Subcutaneous adipose tissue (tissue), 4 donors: Measurements from ENCODE around the gene KDELR3. TPM values are rescaled to one million over a fixed set of nuclear protein-coding genes. Genes with fewer than 3 reads are reported as not detected.

Source experiments
- total RNA-seq, 4 donors: library from RNA; depleted of rRNA; stranded (reverse); fragments of >200 nt; gene quantifications; one replicate each; pipeline ENCODE4 v1.1.0, GENCODE V29; 2016
- TF ChIP-seq, protein P1 (sequence below): fragments of 450-650 bp; IDR thresholded peaks from one replicate; pipeline ENCODE4 v1.5.1; 2016; ENCODE audit warnings: low read depth, mild to moderate bottlenecking, control low read depth, antibody characterized with exemption, moderate library complexity

The KDELR3 gene
- total RNA-seq: 10 to 100 TPM; 12.8 to 32.0 (median 20.1) TPM

DNA sequence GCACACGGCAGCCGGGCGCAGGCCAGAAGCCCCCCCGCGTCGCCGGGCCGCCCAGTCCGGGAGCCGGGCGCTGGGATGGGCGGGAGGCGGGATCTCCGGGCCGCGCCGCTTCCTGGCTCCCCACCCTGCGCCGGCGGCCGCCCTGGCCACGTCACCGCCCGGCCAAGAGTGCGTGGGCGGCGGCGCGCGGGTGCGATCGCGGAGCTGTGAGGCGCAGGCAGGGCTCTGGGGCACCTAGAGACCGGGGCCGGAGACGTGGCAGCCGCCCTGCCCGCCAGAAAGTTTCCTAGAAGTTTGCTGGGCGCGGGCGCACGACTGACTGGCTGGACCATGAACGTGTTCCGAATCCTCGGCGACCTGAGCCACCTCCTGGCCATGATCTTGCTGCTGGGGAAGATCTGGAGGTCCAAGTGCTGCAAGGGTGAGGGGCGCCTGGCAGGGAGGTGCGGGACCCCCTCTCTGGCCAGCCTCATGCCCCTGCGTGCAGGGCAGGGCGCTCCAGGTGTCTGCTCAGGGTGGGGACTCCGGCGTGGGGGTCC, at the start of gene KDELR3:
TSS of gene KDELR3 (plus strand) at position 193 of the 539 bp plus-strand sequence. CDS start at position 331, 138 bp downstream.
- TF ChIP-seq, protein P1, sequence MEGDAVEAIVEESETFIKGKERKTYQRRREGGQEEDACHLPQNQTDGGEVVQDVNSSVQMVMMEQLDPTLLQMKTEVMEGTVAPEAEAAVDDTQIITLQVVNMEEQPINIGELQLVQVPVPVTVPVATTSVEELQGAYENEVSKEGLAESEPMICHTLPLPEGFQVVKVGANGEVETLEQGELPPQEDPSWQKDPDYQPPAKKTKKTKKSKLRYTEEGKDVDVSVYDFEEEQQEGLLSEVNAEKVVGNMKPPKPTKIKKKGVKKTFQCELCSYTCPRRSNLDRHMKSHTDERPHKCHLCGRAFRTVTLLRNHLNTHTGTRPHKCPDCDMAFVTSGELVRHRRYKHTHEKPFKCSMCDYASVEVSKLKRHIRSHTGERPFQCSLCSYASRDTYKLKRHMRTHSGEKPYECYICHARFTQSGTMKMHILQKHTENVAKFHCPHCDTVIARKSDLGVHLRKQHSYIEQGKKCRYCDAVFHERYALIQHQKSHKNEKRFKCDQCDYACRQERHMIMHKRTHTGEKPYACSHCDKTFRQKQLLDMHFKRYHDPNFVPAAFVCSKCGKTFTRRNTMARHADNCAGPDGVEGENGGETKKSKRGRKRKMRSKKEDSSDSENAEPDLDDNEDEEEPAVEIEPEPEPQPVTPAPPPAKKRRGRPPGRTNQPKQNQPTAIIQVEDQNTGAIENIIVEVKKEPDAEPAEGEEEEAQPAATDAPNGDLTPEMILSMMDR: no peak

DNA sequence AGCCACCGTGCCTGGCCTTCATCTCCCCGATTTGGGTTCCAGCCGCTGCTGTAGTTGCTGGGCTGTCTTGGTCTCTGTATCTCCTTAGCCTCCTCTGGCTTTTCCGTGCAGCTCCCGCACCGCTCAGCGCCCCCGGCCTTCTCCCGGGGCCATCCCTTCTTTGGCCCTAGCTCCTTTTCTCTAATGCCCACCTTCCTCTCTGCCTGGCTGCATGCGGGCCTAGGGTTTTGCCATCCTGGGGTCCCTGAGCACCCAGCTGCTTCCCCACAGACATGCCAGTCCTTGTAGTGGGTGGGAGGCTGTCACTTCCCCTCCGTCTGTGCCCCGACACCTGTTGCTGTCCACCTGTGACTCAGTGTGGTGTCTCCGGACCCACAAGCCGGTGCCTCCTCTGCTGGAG, 49.3 kb upstream of the KDELR3 start:
- TF ChIP-seq, protein P1: no peak

DNA sequence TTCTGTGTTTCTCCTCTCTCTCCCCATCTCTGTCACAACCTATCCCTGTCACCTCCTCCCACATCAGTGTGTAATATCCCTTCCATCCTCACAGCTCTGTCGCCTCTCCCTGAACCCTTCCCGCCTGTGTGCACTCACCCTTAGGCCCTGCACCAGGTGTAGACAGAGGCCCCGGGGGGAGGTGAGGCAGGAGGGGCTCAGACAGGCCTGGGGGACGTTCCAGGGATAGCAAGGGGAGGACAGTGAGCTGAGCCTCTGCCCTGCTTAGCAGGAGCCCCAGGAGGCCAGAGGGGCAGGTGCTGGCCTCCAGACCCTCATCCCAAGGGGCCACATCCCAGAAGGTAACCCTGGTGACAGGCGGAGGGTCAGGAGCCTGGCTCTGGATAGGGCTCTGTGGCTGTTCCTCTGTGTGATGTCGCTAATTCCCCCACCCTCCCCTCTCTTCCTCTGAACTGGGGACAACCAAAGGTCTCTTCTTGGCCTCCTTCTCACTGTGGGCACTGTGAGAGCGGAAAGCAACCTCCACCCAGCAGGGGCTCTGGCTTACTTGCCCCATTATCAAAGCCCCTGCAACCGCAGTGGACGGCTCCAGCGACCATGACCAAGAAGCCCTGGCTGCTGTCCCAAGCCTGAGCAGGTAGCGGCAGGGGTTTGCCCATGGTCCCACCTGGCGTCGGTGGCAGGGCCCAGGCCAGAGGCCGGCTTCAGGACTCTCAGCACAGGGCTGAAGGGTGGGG, 48.6 kb upstream of the KDELR3 start:
- TF ChIP-seq, protein P1: no peak

DNA sequence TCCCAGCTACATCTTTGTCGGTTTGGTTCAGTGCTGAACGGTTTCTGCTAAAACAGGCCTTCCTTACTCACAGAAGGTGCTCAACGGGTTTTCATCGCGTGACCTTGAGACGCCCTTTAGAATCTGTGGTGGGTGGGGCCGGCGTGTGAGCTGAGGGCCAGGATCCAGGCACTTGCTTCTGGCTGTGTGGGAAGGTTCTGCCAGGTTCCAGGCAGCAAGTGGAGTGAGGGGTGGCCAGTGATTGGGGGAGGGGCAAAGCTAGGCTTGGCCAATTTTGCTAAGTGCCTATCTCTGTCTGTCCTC, 48.1 kb upstream of the KDELR3 start:
- TF ChIP-seq, protein P1: no peak

DNA sequence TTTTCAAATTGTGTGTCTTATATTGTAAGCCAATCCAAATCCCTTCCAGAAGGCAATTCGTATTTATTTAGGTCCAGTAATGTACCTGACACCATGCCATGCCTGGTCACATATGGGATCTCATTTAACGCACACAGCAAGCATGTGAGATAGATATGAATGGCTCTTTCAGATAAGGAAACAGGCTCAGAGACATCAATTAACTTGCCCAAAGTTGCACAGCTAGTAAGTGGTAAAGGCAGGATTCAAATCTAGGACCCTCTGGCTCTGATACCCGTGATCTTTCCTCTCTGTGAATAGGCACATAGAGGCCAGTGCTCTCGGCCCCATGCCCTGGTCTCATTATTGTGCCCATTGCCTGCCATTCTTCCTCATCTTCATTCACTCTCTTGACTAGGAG, 47.2 kb upstream of the KDELR3 start:
- TF ChIP-seq, protein P1: no peak

DNA sequence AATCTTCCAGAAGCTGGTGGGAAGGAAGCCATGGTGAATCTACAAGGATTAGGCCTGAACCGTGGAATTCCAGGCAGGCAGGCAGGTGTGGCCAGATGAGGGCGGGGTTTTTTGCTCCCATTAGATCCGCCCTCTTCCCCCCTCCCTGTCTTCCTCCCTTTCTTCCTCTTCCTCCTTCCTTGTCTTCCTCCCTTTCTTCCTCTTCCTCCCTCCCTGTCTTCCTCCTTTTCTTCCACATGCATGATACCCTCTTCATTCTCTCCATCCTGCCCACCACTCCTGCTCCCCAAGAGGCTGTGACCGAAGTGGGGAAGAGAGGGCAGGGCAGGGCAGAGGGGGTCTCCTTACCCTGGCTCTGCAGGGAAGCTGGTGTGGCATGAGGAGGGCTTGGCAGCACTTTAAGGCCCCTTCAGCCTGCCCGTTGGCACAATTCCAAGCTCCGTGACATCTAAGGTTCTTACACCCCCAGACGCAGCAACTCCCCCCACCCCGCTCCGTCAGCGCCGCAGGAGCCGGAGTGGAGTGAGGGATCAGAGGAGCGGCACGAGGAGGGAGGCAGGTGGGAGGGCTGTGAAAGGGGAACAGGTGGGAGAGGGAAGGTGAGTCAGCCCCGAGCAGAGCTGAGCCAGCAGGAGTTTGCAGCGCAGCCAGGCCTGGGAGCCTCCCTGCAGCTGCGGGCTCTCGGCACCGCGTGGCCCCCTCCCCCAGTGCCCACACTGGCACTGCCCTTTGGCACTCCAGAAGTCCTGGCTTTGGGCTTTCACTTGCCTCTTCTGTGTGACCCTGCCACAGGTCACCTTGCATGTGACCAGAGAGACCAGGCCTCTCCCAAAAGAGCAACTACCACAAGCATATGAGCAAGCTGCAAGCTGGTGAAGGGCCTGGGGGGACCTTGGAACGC, 45.0 kb upstream of the KDELR3 start:
- TF ChIP-seq, protein P1: no peak
